Suprapubic skin (tissue), 4 donors: ENCODE data around the gene AKR1C2.
"Not testable (repeated sequence)": the region's sequence is repeated elsewhere in the genome, so short reads cannot be mapped to it uniquely, and the experiment has no call there.

Source experiments
- CTCF ChIP-seq, 2 donors: fragments of 200-600 bp in 1 of 2; fragments of 450-650 bp in 1 of 2; sonication (generic) in 1 of 2; IDR thresholded peaks; one replicate each; pipeline ENCODE4 v1.5.1; 2016 to 2019; ENCODE audit warnings: antibody characterized with exemption in 2 of 2, mild to moderate bottlenecking in 1 of 2, moderate library complexity in 1 of 2
- POLR2A ChIP-seq, 2 donors: fragments of 450-650 bp; IDR thresholded peaks; one replicate each; pipeline ENCODE4 v1.6.1; 2017; ENCODE audit warnings: antibody characterized with exemption in 2 of 2, mild to moderate bottlenecking in 2 of 2, moderate library complexity in 2 of 2
- POLR2AphosphoS5 ChIP-seq, 3 donors: sonication (generic); formaldehyde crosslinking; IDR thresholded peaks; one replicate each; pipeline ENCODE4 v1.6.1; 2017; ENCODE audit warnings: antibody characterized with exemption in 3 of 3

DNA sequence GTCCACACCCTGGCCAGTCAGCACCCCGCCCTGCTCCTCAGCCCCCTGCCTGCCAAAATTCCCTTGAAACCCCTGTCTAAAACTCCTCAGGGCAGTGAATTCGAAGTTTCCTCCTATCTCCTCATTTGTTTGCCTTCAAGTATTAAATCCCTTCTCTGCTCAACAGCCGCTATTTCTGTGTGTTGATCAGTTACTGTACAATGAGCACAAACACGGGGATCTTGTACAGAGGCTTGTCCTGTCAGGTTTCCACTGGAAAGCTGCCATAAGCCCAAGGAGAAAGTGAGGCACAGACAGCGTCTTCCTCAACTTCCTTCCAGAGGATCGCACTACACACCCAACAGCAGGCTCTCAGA, 63.6 kb downstream of the AKR1C2 start:
- not testable (repeated sequence) for TF ChIP-seq POLR2A, CTCF, POLR2AphosphoS5 (IDR thresholded peaks at IDR 0.05)
